Measurements from ENCODE around the gene HMCN1.

HMCN1 gene

GRCh38 chr1:186063091-186063657 is 329.0 kb downstream of the HMCN1 start:
- H3K4me1 ChIP-seq (ENCODE audit: control insufficient read depth, low read length) = no peaks in the 10 kb centered on the region
- no peaks in the 10 kb centered on the region for H3K27me3 ChIP-seq (ENCODE audit: control insufficient read depth, low read length)
- H3K36me3 ChIP-seq (ENCODE audit: control insufficient read depth, low read length) = no peaks in the 10 kb centered on the region
- H3K9me2 ChIP-seq (replicated peaks; ENCODE audit: control insufficient read depth, low read length) = no peaks in the 10 kb centered on the region
- H3K4me3 ChIP-seq (ENCODE audit: low read length) = no peak overlapping the region
- H4K20me1 ChIP-seq (ENCODE audit: control insufficient read depth, insufficient read depth, low read depth, low read length) = no peaks in the 10 kb centered on the region
- no peak overlapping the region for H3K27ac ChIP-seq (ENCODE audit: low read depth, low read length)
- H3K4me2 ChIP-seq (ENCODE audit: low read length) = no peak overlapping the region
- TF ChIP-seq EZH2phosphoT487 (IDR thresholded peaks at IDR 0.05; ENCODE audit: borderline replicate concordance, low read length) = no peak
- TF ChIP-seq CTCF (IDR thresholded peaks at IDR 0.05; ENCODE audit: low read depth, low read length, poor library complexity, severe bottlenecking) = no peak
- no peaks in the 10 kb centered on the region for H3K79me2 ChIP-seq (ENCODE audit: control insufficient read depth, low read length)
- H3K9me3 ChIP-seq (ENCODE audit: control insufficient read depth, insufficient read depth, low read length) = no peaks in the 10 kb centered on the region
- H3F3A ChIP-seq (ENCODE audit: control insufficient read depth, insufficient read depth) = no peaks in the 10 kb centered on the region

GRCh38 chr1:186066411-186066810 is 332.2 kb downstream of the HMCN1 start:
- Histone ChIP-seq H3K4me3 (ENCODE audit: low read length) (no peak overlapping the region), H4K20me1 (ENCODE audit: control insufficient read depth, insufficient read depth, low read depth, low read length) (no peaks in the 10 kb centered on the region), H3K9me3 (ENCODE audit: control insufficient read depth, insufficient read depth, low read length) (no peaks in the 10 kb centered on the region), H3K36me3 (ENCODE audit: control insufficient read depth, low read length) (no peaks in the 10 kb centered on the region), H3F3A (ENCODE audit: control insufficient read depth, insufficient read depth) (no peaks in the 10 kb centered on the region), H3K9me2 (replicated peaks; ENCODE audit: control insufficient read depth, low read length) (no peaks in the 10 kb centered on the region), H3K27me3 (ENCODE audit: control insufficient read depth, low read length) (no peaks in the 10 kb centered on the region), H3K4me2 (ENCODE audit: low read length) (no peak overlapping the region), H3K27ac (ENCODE audit: low read depth, low read length) (no peak overlapping the region), H3K4me1 (ENCODE audit: control insufficient read depth, low read length) (no peaks in the 10 kb centered on the region), H3K79me2 (ENCODE audit: control insufficient read depth, low read length) (no peaks in the 10 kb centered on the region)
- no peak for TF ChIP-seq CTCF (IDR thresholded peaks at IDR 0.05; ENCODE audit: low read depth, low read length, poor library complexity, severe bottlenecking)
- no peak for TF ChIP-seq EZH2phosphoT487 (IDR thresholded peaks at IDR 0.05; ENCODE audit: borderline replicate concordance, low read length)

GRCh38 chr1:186073697-186074096 is 339.5 kb downstream of the HMCN1 start:
- no peaks in the 10 kb centered on the region for H3K36me3 ChIP-seq (ENCODE audit: control insufficient read depth, low read length)
- H3K9me3 ChIP-seq (ENCODE audit: control insufficient read depth, insufficient read depth, low read length) = no peaks in the 10 kb centered on the region
- no peaks in the 10 kb centered on the region for H4K20me1 ChIP-seq (ENCODE audit: control insufficient read depth, insufficient read depth, low read depth, low read length)
- no peaks in the 10 kb centered on the region for H3K4me1 ChIP-seq (ENCODE audit: control insufficient read depth, low read length)
- no peak for TF ChIP-seq EZH2phosphoT487 (IDR thresholded peaks at IDR 0.05; ENCODE audit: borderline replicate concordance, low read length)
- TF ChIP-seq CTCF (IDR thresholded peaks at IDR 0.05; ENCODE audit: low read depth, low read length, poor library complexity, severe bottlenecking) = no peak
- no peak overlapping the region for H3K27ac ChIP-seq (ENCODE audit: low read depth, low read length)
- no peaks in the 10 kb centered on the region for H3K79me2 ChIP-seq (ENCODE audit: control insufficient read depth, low read length)
- H3F3A ChIP-seq (ENCODE audit: control insufficient read depth, insufficient read depth) = no peaks in the 10 kb centered on the region
- no peaks in the 10 kb centered on the region for H3K27me3 ChIP-seq (ENCODE audit: control insufficient read depth, low read length)
- H3K4me2 ChIP-seq (ENCODE audit: low read length) = no peak overlapping the region
- no peak overlapping the region for H3K4me3 ChIP-seq (ENCODE audit: low read length)
- no peaks in the 10 kb centered on the region for H3K9me2 ChIP-seq (replicated peaks; ENCODE audit: control insufficient read depth, low read length)

Measured in DOHH2 (cell line).